HFFc6 (cell line): ENCODE data around the gene SLAIN2. TPM values are rescaled to one million over a fixed set of nuclear protein-coding genes. Genes with fewer than 3 reads are reported as not detected.
"Not testable (repeated sequence)": the region's sequence is repeated elsewhere in the genome, so short reads cannot be mapped to it uniquely, and the experiment has no call there.

Source experiments
- DNase-seq: peaks from one replicate; pipeline ENCODE4 v3.0.0-alpha.2; 2018
- H3K27ac Mint-ChIP-seq: 2 replicates; pipeline ENCODE4 v1.8.0; 2020; ENCODE audit warnings: mild to moderate bottlenecking, mixed read lengths
- H3K27me3 Mint-ChIP-seq: 2 replicates; pipeline ENCODE4 v1.8.0; 2021; ENCODE audit warnings: mild to moderate bottlenecking, moderate library complexity, mixed read lengths; ENCODE audit not compliant: insufficient read depth
- H3K36me3 Mint-ChIP-seq: 2 replicates; pipeline ENCODE4 v1.8.0; 2021; ENCODE audit warnings: low read depth, mixed read lengths
- H3K4me1 Mint-ChIP-seq: 2 replicates; pipeline ENCODE4 v1.8.0; 2020; ENCODE audit warnings: low read depth, mixed read lengths
- H3K4me3 Mint-ChIP-seq: 2 replicates; pipeline ENCODE4 v1.8.0; 2020; ENCODE audit warnings: mild to moderate bottlenecking, moderate library complexity, mixed read lengths
- H3K9me3 Mint-ChIP-seq: 2 replicates; pipeline ENCODE4 v1.8.0; 2020; ENCODE audit warnings: mild to moderate bottlenecking, mixed read lengths
- total RNA-seq, 6 experiments: library from RNA; stranded (reverse); fragmentation: NEBNext Ultra II Directional; extraction: Animal tissue kit (Norgen Biotek cat#: 25700); gene quantifications; 2 replicates in 1 of 6; 3 replicates in 5 of 6; pipeline ENCODE4 v1.2.3, GENCODE V29; 2021
- TF ChIP-seq, protein P1 (sequence below): fragments of 200-600 bp; sonication (generic); IDR thresholded peaks from 2 replicates; pipeline ENCODE4 v1.5.0; 2021; ENCODE audit warnings: antibody characterized with exemption, mild to moderate bottlenecking

Gene SLAIN2
- total RNA-seq, 6 experiments from 2014 or later: 93.7 to 136 (median 114) TPM

GRCh38 chr4:48436318-48436717, 95.0 kb downstream of the SLAIN2 start:
- H3K9me3 Mint-ChIP-seq: no peaks in the 10 kb centered on the region
- H3K27me3 Mint-ChIP-seq: peaks cover 3% of the 10 kb centered on the region
- no peaks in the 10 kb centered on the region for H3K36me3 Mint-ChIP-seq
- no peaks in the 10 kb centered on the region for H3K4me1 Mint-ChIP-seq
- H3K4me3 Mint-ChIP-seq: no peak overlapping the region
- no peak overlapping the region for H3K27ac Mint-ChIP-seq
- TF ChIP-seq, protein P1, sequence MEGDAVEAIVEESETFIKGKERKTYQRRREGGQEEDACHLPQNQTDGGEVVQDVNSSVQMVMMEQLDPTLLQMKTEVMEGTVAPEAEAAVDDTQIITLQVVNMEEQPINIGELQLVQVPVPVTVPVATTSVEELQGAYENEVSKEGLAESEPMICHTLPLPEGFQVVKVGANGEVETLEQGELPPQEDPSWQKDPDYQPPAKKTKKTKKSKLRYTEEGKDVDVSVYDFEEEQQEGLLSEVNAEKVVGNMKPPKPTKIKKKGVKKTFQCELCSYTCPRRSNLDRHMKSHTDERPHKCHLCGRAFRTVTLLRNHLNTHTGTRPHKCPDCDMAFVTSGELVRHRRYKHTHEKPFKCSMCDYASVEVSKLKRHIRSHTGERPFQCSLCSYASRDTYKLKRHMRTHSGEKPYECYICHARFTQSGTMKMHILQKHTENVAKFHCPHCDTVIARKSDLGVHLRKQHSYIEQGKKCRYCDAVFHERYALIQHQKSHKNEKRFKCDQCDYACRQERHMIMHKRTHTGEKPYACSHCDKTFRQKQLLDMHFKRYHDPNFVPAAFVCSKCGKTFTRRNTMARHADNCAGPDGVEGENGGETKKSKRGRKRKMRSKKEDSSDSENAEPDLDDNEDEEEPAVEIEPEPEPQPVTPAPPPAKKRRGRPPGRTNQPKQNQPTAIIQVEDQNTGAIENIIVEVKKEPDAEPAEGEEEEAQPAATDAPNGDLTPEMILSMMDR: no peak
- DNase-seq: no peak

DNA sequence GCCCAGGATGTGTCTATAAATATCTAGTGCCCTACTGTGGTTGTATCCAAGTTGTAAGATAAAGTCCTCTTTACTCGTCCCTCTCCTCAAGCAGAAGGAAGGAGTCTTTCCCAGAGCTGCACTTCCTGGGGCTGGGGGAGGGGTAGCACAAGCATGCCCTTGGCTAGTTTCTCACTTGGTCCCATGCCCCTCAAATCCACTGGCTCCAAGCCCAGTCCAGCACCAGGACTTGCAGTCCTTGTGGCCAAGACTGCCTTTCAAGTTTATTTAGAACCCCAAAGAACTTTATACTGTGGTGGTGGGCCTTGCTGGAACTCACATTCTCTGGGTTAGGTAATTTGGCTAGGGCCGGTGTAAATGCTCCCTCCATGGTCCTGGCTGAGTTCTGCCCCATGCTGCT, 98.7 kb downstream of the SLAIN2 start:
- Mint-ChIP-seq H3K4me3 (no peak overlapping the region), H3K27me3 (peaks cover 3% of the 10 kb centered on the region), H3K27ac (no peak overlapping the region), H3K9me3 (no peaks in the 10 kb centered on the region), H3K4me1 (no peaks in the 10 kb centered on the region), H3K36me3 (no peaks in the 10 kb centered on the region)
- DNase-seq: no peak
- TF ChIP-seq, protein P1: no peak

DNA sequence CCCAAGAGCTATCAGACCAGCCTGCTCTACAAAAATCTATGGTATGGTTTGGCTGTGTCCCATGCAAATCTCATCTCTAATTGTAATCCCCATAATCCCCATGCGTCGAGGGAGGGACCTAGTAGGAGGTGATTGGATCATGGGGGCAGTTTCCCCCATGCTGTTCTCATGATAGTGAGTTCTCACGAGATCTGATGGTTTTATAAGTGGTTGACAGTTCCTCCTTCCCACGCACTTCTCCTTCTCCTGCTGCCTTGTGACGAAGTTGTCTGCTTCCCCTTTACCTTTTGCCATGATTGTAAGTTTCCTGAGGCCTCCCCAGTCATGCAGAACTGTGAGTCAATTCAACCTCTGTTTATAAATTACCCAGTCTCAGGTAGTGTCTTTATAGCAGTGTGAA, 99.6 kb downstream of the SLAIN2 start:
- H3K36me3 Mint-ChIP-seq, H3K4me3 Mint-ChIP-seq, H3K27me3 Mint-ChIP-seq, H3K27ac Mint-ChIP-seq, H3K9me3 Mint-ChIP-seq, DNase-seq, H3K4me1 Mint-ChIP-seq: not testable (repeated sequence)

DNA sequence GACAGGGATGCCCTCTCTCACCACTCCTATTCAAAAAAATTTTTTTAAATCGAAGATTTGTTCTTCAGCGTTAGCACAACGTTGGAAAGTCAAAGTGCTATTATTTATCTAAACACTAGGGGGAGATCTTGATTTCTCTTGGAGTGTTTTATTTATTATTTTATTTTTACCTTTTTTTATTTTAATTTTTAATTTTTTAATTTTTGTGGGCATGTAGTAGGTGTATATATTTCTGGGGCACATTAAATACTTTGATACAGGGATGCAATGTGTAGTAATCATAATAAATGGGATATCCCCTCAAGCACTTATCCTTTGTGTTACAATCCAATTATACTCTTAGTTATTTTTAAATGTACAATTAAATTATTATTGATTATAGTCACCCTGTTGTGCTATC, 104.4 kb downstream of the SLAIN2 start:
- H3K4me1 Mint-ChIP-seq: no peaks in the 10 kb centered on the region
- no peak overlapping the region for H3K27ac Mint-ChIP-seq
- peak; percentile 27 for DNase-seq
- no peak overlapping the region for H3K4me3 Mint-ChIP-seq
- H3K27me3 Mint-ChIP-seq: peaks cover 3% of the 10 kb centered on the region; the same call in 1 of the 2 replicates
- H3K9me3 Mint-ChIP-seq: no peaks in the 10 kb centered on the region
- H3K36me3 Mint-ChIP-seq: no peaks in the 10 kb centered on the region
- TF ChIP-seq, protein P1: peak; percentile 85

DNA sequence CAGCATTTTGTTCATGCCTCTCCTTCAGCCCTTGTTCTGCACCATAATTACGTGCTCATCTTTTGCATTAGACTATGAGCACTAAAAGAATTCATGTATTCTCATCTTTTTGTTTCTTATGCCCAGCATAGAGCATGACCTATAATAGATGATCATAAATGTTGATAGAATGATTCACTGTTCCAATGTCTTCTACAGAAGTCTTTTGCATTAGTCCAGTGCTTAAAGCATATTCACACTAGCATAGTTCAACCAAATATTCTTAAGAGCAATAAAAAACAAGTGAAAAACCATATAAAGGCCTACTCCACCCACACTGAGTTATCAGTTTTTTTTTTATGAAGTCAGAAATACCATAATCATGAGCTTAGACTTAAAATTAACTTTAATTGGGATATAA, 105.3 kb downstream of the SLAIN2 start:
- no peaks in the 10 kb centered on the region for H3K36me3 Mint-ChIP-seq
- H3K9me3 Mint-ChIP-seq: no peaks in the 10 kb centered on the region
- TF ChIP-seq, protein P1: no peak
- no peaks in the 10 kb centered on the region for H3K4me1 Mint-ChIP-seq
- H3K27ac Mint-ChIP-seq: no peak overlapping the region
- H3K4me3 Mint-ChIP-seq: no peak overlapping the region
- peaks cover 3% of the 10 kb centered on the region; the same call in 1 of the 2 replicates for H3K27me3 Mint-ChIP-seq
- DNase-seq: no peak

GRCh38 chr4:48449151-48449550, 107.8 kb downstream of the SLAIN2 start:
- TF ChIP-seq, protein P1: no peak
- no peaks in the 10 kb centered on the region for H3K4me1 Mint-ChIP-seq

More at GRCh38 chr4:48449151-48449550, 107.8 kb downstream of the SLAIN2 start:
- Mint-ChIP-seq H3K27ac (no peak overlapping the region), H3K36me3 (no peaks in the 10 kb centered on the region), H3K27me3 (peaks cover 6% of the 10 kb centered on the region; the same call in 1 of the 2 replicates), H3K4me3 (no peak overlapping the region), H3K9me3 (no peaks in the 10 kb centered on the region)
- DNase-seq: no peak
